Panc1 (cell line): Measurements from ENCODE around the gene EPN2.

ENCODE experiments used
- CTCF ChIP-seq: fragments of 450-650 bp; IDR thresholded peaks from 2 replicates; pipeline ENCODE4 v1.5.1; 2017; ENCODE audit warnings: mild to moderate bottlenecking
- POLR2AphosphoS5 ChIP-seq: IDR thresholded peaks from 2 replicates; pipeline ENCODE4 v1.6.1; 2012; ENCODE audit warnings: mild to moderate bottlenecking, low read depth, low read length, moderate library complexity
- REST ChIP-seq, 2 experiments: IDR thresholded peaks; 2 replicates each; pipeline ENCODE4 v1.6.1; 2011 to 2012; ENCODE audit warnings: low read depth in 2 of 2, control low read depth in 1 of 2, low read length in 1 of 2, mild to moderate bottlenecking in 1 of 2, moderate library complexity in 1 of 2; ENCODE audit not compliant: insufficient read depth in 1 of 2
- SIN3A ChIP-seq: IDR thresholded peaks from 2 replicates; pipeline ENCODE4 v1.6.1; 2012; ENCODE audit warnings: low read depth, mild to moderate bottlenecking, low read length, moderate library complexity, borderline replicate concordance; ENCODE audit not compliant: insufficient read depth
- TCF7L2 ChIP-seq: IDR thresholded peaks from 2 replicates; pipeline ENCODE4 v1.6.1; 2011; ENCODE audit warnings: mild to moderate bottlenecking, low read depth, low read length, inconsistent platforms

DNA sequence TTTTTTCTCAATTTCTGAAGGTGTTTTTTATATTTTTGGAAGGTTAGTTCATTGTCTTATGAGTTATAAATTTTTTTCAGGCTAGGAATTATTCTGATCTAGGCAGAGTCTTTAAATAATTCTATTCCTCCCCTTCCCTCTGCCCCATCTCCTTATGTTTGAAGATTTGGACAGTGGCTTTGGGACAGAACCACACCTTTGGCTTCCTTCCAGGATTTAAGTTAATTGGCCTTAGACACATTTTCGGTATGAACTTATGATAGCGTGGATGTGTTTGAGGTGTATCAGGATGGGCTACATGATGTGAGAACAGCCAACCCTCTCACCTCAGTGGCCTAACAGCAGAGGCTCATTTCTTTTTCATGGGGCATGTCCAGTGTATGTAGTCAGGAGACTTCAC lies 24.3 kb downstream of the EPN2 start:
- TF ChIP-seq CTCF: no peak
- TF ChIP-seq REST (IDR thresholded peaks at IDR 0.05; ENCODE audit: insufficient read depth in 1 of 2, low read depth in 2 of 2, low read length in 1 of 2): no peak
- TF ChIP-seq POLR2AphosphoS5: no peak
- no peak for TF ChIP-seq SIN3A
- no peak for TF ChIP-seq TCF7L2
